Measurements from ENCODE around the gene LGR5.

LGR5 gene

GRCh38 chr12:71439613-71440344 lies at the start of gene LGR5:
TSS of gene LGR5 (plus strand) at chr12:71439798. CDS start at chr12:71440081, 283 bp downstream.
- no peak for DNase-seq (ENCODE audit: low spot score)

- DNase-seq (ENCODE audit: low spot score): peak; percentile 69
Observed at GRCh38 chr12:71392521-71393145, 47.0 kb upstream of the LGR5 start.

DNA sequence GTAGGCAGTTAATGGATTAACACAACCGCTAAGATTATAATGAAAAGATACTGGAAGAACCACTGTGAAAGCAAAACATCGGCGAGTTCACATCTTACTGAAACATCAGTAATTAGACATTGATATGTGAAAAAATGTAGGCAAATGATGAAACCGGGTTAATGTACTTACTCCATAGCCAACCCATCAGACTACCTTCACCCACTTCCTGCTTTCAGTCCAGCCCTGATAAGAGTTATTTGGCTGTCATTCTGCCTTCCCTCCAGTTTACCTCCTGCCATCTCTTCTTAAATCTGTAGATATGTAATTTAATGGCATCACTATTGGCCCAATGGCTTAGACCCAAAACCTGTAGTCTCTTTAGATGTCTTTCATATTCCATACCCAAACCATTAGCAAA lies 46.0 kb upstream of the LGR5 start:
- no peak for DNase-seq (ENCODE audit: low spot score)

DNA sequence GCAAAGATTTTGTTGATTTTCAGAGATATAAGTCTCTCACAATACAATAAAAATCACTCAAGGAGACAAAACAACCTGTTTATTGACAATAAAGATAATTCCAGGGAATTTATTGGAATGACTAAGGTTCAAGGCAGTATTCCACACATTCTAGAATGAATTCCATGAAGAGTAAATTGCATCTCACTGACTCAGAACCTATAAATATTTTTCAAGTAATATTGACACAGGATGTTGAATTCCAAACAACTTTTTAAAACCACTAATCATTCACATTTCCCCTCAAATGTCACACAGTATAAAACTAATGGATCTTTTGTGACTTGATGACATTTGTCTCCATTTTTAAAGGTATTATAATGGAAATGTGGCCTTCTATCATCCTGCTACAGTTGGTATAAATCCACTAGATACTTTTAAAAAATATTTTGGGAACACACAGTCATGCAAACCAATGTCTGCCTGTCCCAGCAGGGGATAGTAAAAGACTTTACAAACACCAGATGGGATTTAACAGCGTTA lies 42.1 kb upstream of the LGR5 start:
- no peak for DNase-seq (ENCODE audit: low spot score)

DNA sequence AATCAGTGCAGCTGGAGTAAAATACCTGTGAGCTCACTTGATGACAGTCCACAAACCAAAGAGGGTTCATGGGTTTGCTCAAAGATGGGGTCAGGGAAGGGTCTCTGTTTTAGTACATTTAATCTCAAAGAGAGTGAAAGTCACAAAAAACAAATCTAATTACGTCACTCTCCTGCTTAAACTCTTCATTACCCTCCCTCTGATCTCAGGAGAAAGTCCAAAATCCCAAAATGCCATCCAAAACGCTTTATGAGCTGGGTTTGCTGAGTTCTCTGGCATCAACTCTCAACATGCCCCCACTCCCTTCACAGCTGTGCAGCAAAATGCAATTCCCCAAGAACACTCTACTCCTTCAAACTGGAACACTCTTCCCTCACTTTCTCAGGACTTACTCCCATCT lies 40.4 kb upstream of the LGR5 start:
- DNase-seq (ENCODE audit: low spot score): no peak

GRCh38 chr12:71400481-71400880 lies 39.1 kb upstream of the LGR5 start:
- DNase-seq (ENCODE audit: low spot score): no peak

GRCh38 chr12:71405884-71406283 lies 33.7 kb upstream of the LGR5 start:
- no peak for DNase-seq (ENCODE audit: low spot score)

DNA sequence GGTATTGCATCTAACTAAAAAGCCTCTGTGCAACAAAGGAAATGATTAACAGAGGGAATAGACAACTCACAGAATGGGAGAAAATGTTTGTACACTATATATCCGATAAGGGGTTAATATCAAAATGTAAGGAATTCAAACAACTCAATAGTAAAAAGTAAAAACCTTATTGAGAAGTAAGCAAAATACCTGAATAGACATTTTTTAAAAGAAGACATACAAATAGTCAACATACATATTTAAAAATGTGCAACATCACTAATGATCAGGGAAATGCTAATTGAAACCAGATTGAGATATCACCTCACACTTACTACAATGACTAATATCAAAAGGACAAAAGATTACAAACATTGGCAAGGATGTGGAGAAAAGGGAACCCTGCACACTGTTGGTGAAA lies 31.9 kb upstream of the LGR5 start:
- no peak for DNase-seq (ENCODE audit: low spot score)

DNA sequence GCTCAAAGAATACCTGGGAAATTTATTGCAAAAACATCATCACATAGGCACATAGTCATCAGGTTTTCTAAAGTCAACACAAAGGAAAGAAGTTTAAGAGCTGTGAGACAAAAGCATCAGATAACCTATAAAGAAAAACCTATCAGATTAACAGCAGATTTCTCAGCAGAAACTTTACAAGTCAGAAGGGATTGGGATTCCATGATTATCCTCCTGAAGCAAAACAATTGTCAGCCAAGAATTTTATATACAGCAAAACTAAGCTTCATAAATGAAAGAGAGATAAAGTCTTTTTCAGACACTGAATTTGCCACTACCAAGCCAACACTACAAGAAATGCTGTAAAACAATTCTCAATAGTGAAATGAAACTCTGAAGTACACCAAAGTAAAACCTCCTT lies 28.8 kb upstream of the LGR5 start:
- no peak for DNase-seq (ENCODE audit: low spot score)

GRCh38 chr12:71411635-71412034 lies 28.0 kb upstream of the LGR5 start:
- DNase-seq (ENCODE audit: low spot score): no peak

DNA sequence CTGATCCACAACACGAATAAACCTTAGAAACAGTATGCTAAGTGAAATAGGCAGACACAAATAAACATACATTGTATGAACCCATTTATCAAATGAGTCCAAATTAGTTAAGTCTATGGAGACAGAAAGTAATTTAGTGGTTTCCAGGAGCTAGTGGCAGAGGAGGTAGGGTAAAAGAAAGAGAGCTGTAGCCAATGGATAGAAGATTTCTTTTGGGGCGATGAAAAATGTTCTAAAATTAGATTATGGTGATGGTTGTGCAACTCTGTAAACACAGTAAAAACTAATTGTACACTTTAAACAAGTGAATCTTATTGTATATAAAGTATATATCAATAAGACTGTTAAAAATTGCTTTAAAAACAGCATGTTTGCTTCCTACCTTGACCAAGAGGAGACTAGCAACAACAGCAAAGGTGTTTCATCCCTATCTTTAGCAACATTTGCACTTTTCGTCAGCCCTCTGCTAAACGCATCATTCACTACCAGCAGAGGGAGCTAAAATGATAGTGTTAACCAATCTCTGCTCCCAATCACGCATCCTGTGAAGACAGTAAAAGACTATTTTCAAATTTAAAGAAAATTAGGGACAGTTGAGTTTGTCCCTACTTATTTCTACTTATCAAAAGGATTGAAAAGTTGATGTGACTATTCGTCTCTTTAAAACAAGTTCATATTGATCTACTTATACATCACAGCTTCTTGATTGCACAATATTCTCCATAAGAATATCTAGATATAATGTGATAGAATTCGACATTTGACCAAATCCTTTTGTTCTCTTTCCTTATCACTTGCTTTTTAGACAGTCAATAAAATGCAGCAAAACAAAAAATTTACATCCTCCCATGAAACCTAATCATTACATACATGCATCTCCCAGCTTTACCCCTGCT lies 24.0 kb upstream of the LGR5 start:
- DNase-seq (ENCODE audit: low spot score): peak; percentile 41

DNA sequence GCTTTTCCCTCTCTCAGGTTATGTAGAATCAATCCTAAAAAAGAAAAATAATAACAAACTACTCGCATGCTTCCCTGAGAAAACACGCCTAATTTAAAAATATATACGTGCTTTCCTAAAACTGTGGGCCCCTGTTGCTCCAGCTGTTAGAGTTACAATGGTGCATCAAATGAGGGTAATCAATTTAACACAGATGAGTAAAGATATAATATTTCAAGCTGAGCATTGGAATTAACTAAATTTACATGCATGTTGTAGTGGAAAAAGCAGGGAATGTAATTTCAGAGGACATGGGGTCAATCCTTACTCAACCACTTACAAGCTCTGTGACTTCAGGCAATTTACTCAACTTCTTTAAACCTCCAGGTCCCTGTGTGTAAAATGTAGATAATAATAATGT lies 22.4 kb upstream of the LGR5 start:
- DNase-seq (ENCODE audit: low spot score): no peak

DNA sequence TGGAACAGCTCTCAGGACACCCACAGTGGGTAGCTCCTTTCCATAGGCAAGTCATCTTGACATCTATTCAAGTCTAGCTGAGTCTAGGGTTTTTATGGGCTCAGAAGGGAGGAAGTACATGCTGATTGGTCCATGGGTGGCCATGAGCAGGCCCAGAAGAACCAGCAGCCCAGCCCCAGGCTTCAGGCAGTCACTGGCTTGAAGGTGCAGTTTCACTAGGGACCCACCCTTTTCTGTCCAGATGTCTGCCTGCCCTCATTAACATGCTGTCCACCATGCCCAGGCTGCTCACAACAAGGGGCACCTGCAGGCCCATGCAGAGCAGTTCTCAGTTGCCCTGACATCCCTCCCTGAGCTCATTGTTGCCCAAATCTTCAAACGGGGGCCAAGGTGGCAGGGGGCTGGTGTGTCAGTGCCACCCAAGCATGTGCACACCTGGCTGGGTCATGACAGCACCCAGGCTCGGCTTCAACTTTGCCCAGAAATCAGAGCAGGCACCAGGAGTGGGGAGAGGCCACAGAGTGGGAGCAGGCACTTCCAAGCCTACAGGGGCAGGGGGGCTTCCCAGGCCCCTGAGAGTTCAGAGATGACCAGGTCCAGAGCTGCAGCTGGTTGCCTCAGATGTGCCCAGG lies 18.7 kb upstream of the LGR5 start:
- DNase-seq (ENCODE audit: low spot score): no peak

DNA sequence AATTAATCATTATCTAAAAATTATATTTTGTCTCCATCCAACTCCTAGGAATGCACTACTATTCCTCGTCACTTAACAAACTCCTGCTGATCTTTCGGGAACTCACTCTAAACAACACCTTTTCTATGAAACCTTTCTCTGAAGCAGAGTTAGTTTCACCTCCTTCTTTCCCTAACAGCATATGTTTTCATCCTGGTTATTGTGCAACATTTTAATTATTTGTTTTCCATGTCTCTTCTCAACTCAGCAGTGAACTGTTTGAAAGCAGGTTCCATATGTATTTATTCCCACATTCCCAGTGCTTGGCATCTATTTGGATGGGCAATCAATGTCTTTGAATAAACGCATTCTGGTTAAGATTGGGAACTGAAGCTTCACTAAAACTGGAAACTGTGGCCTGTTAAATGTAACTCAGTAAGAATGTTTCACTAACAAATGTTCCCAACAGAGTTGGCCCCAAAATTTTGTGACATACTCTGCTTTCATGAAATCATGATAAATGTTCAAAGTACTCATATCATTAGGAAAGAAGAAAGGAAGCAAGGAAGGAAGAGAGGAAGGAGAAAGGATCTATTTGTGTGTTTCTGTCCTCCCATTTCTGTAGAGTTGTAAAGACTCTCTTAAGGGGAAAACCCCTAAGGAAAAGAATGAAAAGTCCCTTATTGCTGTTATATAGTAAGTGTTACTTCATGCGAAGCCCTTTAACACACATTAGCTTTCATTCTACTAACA lies 13.9 kb upstream of the LGR5 start:
- no peak for DNase-seq (ENCODE audit: low spot score)

DNA sequence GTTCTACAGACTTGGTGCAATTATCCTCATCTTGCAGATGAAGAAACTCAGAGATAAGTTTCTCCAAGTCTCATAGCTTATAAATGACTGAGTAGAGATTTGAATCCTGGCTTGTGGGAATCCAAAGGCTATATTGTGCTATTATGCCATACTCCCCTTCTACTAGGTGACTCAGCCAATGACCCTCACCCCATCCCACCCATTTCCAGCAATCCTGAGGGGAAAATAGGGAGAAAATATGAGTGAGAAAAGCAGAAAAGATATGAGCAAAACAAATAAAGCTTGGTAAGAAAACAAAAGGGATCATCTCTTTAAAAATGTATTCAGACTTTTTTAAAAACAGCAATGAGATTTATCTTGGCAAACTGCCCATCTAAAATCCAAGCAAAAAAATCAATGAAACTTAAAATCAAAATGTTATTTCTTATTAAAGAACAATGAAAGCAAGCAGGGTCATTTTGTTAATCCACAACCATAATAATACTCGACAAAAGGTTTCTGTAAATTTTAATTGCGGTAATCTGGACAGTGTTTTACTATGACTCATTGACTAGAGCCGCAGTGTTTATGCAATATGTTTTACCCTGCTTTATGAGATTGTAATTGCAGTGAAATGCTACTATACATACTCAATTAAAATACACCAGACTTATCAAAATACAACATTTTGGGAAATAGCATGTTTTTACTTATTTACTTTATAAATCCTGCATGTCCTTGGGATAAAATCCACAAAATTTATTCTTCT lies 13.1 kb upstream of the LGR5 start:
- DNase-seq (ENCODE audit: low spot score): no peak

- no peak for DNase-seq (ENCODE audit: low spot score)
Observed at GRCh38 chr12:71430756-71431155, 8.8 kb upstream of the LGR5 start.

GRCh38 chr12:71431991-71432390 lies 7.6 kb upstream of the LGR5 start:
- DNase-seq (ENCODE audit: low spot score): no peak

DNA sequence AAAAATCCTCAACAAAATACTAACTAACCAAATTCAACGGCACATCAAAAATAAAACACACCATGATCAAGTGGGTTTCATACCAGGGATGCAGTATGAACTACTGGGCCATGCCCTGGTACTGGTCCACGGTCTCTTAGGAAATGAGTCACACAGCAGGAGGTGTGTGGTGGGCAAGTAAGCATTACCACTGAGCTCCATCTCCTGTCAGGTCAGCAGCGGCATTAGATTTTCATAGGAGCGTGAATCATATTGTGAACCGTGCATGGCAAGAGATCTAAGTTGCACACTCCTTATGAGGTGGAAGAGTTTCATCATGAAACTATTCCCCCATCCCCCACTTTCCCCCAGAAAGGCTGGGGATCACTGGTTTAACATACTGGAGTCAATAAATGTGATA lies 6.7 kb upstream of the LGR5 start:
- DNase-seq (ENCODE audit: low spot score): no peak

- no peak for DNase-seq (ENCODE audit: low spot score)
Observed at GRCh38 chr12:71436696-71437095, 2.9 kb upstream of the LGR5 start.

GRCh38 chr12:71438670-71439361 lies 782 bp upstream of the LGR5 start:
- DNase-seq (ENCODE audit: low spot score): no peak

DNA sequence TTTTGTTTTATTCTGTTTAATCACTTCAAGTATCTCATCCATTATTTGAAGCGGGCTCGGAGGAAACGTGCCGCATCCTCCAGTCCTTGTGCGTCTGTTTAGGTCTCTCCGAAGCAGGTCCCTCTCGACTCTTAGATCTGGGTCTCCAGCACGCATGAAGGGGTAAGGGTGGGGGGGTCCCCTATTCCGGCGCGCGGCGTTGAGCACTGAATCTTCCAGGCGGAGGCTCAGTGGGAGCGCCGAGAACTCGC lies 311 bp upstream of the LGR5 start:
- DNase-seq (ENCODE audit: low spot score): no peak

Data from COLO829 (cell line).